Measurements from ENCODE around the gene TUBA4B. TPM values are rescaled to one million over a fixed set of nuclear protein-coding genes. Genes with fewer than 3 reads are reported as not detected.

TUBA4B gene
- total and polyA plus RNA-seq, 4 donors: 0.28 TPM; not detected in 3

DNA sequence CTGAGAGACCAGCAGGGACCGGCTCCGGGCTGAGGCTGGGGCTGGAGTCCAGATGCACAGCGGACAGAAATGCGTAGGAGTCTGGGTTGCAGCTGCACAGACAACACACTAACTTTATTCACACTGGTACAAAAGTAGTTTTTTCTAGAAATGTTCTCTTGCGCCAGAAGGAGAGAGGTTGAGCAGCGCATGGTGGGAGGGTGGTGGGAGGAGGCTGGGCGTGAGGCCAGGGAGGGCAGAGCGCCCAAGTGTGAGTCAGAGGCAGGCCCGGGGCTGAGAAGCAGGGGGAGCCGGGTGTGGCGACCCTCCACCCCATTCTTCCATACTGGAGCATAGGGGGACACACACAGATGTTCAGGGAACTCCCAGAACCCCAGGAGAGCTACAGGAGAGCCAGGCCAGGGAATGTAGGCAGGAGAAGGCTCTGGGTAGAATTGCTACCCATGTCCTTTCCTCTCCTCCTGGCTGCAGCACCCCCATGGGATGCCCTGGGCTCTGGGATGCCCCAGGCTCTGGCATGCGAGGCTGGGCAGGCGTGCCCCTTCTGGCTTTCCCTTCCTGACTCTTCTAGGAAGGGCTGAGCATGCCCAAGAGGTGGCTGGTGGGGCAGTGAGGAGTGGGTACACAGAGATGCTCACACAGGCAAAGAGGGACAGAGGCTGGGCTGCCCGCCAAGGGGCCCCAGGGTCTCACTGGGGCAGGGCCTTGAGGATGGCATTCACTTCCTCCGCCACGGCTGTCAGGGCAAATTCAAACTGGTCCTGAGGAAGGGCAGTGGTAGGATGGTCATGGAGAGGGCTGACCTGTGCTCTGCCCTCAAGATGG, 36.7 kb downstream of the TUBA4B start:
- Histone ChIP-seq H3K27ac (ENCODE audit: low read depth in 1 of 2, low read length in 2 of 2) (peak overlapping the region in 1 of 2 donors; percentile 54), H3K36me3 (ENCODE audit: control insufficient read depth in 1 of 2, insufficient read depth in 2 of 2, low read length in 1 of 2) (peaks cover 0 to 3% of the 10 kb centered on the region in 2 donors), H3K27me3 (ENCODE audit: control insufficient read depth in 1 of 2, insufficient read depth in 2 of 2, low read length in 1 of 2) (no peaks in the 10 kb centered on the region), H3K4me3 (ENCODE audit: low read length in 2 of 2) (no peak overlapping the region), H3K4me1 (ENCODE audit: control insufficient read depth in 1 of 2, insufficient read depth in 2 of 2, low read length in 2 of 2) (no peaks in the 10 kb centered on the region), H3K9me3 (ENCODE audit: control insufficient read depth, low read length) (no peaks in the 10 kb centered on the region)
- 12 to 14% methylated on average over 16 of the region's 16 CpGs for WGBS, 2 donors
- ATAC-seq (ENCODE audit: low FRiP score) (peak; percentile 87), DNase-seq (peak; percentile 83 to 94)
- intact Hi-C loops (cut with DNase I): loop anchor here (1.0 to 5.0 kb wide), 2 partner anchors 10 to 42 kb away; partner anchors contain the start of genes DNAJB2 (in 1 of the 2), GLB1L (in 1 of the 2) and STK16 (in 1 of the 2)

DNA sequence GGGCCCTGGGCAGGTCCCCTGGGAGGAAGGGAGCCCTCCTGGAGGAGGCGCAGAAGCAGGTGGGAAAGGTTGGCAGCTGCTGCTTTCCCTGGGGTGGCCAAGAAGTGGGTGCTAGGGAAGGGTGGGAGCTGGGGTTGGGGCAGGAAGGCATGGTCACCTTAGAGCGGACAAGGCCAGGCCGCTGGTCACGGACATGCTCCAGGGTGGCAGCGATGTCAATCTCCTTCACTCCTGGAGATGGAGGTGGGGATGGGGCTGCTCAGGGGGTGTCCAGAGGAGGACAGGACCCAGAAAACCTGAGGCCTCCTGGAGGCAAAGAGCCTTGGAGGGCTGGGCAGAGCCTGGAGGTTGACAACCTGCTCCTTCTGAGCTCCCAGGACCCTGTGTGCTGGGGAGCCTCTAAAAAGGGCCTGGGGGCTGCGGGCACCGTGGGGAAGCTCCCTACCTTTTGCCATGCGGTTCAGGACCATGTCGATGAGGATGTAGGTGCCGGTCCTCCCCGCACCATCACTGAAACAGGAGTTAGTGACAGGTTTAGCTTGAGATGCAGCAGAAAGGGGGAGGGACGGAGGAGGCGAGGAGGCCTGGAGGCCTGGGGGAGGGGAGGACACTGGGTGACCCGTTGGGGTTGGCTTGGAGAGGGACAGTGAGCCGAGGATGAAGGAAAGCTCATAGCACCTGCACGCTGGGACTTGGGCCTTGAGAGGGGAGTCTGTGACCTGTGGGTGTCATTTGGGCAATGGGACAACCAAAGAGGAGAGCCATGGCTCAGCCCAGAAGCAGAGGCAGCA, 37.5 kb downstream of the TUBA4B start:
- no peak for ATAC-seq (ENCODE audit: low FRiP score)
- WGBS, 2 donors: 91% methylated on average over 16 of the region's 16 CpGs
- Histone ChIP-seq H3K4me3 (ENCODE audit: low read length in 2 of 2) (no peak overlapping the region), H3K4me1 (ENCODE audit: control insufficient read depth in 1 of 2, insufficient read depth in 2 of 2, low read length in 2 of 2) (no peaks in the 10 kb centered on the region), H3K36me3 (ENCODE audit: control insufficient read depth in 1 of 2, insufficient read depth in 2 of 2, low read length in 1 of 2) (no peaks in the 10 kb centered on the region), H3K27ac (ENCODE audit: low read depth in 1 of 2, low read length in 2 of 2) (peak overlapping the region in 1 of 2 donors; percentile 54), H3K9me3 (ENCODE audit: control insufficient read depth, low read length) (no peaks in the 10 kb centered on the region), H3K27me3 (ENCODE audit: control insufficient read depth in 1 of 2, insufficient read depth in 2 of 2, low read length in 1 of 2) (no peaks in the 10 kb centered on the region)
- peak in 1 of 2 donors; percentile 67 for DNase-seq
- intact Hi-C loops (cut with DNase I): loop anchor here in 1 of 2 donors (5.0 kb wide), 1 partner anchor 43 kb away; the partner anchor contains the start of genes GLB1L and STK16

DNA sequence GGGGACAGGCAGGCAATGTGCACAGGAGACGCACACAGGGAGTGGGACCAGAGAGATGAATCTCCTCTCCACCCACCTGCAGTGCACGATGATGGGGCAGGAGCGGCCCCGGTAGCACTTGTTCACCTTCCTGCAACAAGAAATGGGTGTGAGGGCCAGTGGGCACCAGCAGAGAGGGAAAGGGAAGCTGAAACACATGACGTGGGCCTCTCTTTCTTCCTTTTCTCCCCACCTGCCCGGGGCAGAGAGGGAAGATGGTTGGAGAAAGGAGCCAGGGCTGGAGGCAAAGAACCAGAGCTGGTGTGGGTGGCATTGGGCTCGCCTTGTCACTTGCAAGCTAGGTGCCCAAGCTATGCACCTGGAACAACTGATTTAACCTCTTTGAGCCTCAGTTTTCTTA, 38.4 kb downstream of the TUBA4B start:
- Histone ChIP-seq H3K4me1 (ENCODE audit: control insufficient read depth in 1 of 2, insufficient read depth in 2 of 2, low read length in 2 of 2) (no peaks in the 10 kb centered on the region), H3K27me3 (ENCODE audit: control insufficient read depth in 1 of 2, insufficient read depth in 2 of 2, low read length in 1 of 2) (no peaks in the 10 kb centered on the region), H3K36me3 (ENCODE audit: control insufficient read depth in 1 of 2, insufficient read depth in 2 of 2, low read length in 1 of 2) (no peaks in the 10 kb centered on the region), H3K27ac (ENCODE audit: low read depth in 1 of 2, low read length in 2 of 2) (no peak overlapping the region), H3K9me3 (ENCODE audit: control insufficient read depth, low read length) (no peaks in the 10 kb centered on the region), H3K4me3 (ENCODE audit: low read length in 2 of 2) (no peak overlapping the region)
- DNase-seq (peak in 1 of 2 donors; percentile 55), ATAC-seq (ENCODE audit: low FRiP score) (no peak)
- intact Hi-C loops (cut with DNase I): loop anchor here in 1 of 2 donors (5.0 kb wide), 1 partner anchor 44 kb away; the partner anchor contains the start of genes GLB1L and STK16
- WGBS, 2 donors: 83 to 92% methylated on average over 7 of the region's 7 CpGs

DNA sequence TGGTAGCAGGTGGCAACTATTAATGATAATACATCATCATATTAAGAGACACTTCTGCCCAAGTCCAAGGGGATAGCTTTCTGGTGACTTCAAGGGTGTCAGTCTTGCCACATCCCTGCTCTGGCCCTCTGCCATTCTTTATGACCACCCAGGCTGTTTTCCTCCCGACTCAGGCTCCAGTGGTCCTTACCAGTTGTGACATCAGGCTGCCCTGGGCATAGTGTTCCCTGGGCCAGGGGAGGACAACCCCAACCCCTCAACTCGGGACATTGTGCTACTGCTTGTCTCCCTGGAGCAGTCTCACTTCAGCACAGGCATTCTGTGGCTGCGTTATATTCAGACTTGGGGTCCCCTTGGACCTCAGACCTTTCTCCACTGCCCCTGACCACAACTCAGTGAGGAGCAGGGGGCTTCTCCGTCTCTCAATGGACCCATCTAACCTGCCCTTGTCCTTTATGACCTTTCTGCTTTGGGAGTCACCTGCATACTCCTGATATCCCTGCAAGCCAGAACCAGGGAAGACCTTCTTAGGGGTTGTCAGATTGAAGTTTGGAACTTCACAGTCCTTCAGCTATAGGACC, 39.0 kb downstream of the TUBA4B start:
- no peaks in the 10 kb centered on the region for H3K9me3 ChIP-seq (ENCODE audit: control insufficient read depth, low read length)
- intact Hi-C loops (cut with DNase I): loop anchor here in 1 of 2 donors (5.0 kb wide), 1 partner anchor 45 kb away; the partner anchor contains the start of genes GLB1L and STK16
- H3K4me1 ChIP-seq (ENCODE audit: control insufficient read depth in 1 of 2, insufficient read depth in 2 of 2, low read length in 2 of 2): no peaks in the 10 kb centered on the region
- no peaks in the 10 kb centered on the region for H3K27me3 ChIP-seq (ENCODE audit: control insufficient read depth in 1 of 2, insufficient read depth in 2 of 2, low read length in 1 of 2)
- no peak overlapping the region for H3K27ac ChIP-seq (ENCODE audit: low read depth in 1 of 2, low read length in 2 of 2)
- WGBS, 2 donors: 78 to 81% methylated on average over 4 of the region's 4 CpGs
- peak in 1 of 2 donors; percentile 48 for DNase-seq
- no peak overlapping the region for H3K4me3 ChIP-seq (ENCODE audit: low read length in 2 of 2)
- ATAC-seq (ENCODE audit: low FRiP score): no peak
- H3K36me3 ChIP-seq (ENCODE audit: control insufficient read depth in 1 of 2, insufficient read depth in 2 of 2, low read length in 1 of 2): no peaks in the 10 kb centered on the region

DNA sequence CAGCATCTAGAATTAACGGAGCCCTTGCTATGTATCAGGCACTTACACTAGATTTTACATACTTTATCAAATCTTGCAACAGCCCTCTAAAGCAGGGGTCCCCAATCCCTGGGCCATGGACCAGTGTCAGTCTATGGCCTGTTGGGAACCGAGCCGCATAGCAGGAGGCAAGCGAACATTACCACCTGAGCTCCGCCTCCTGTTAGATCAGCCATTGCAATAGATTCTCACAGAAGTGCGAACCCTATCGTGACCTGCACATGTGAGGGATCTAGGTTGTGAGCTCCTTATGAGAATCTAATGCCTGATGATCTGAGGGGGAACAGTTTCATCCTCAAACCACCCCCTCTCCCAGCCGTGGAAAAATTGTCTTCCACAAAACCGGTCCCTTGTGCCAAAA, 39.6 kb downstream of the TUBA4B start:
- DNase-seq: no peak
- no peak for ATAC-seq (ENCODE audit: low FRiP score)
- Histone ChIP-seq H3K27ac (ENCODE audit: low read depth in 1 of 2, low read length in 2 of 2) (no peak overlapping the region), H3K4me1 (ENCODE audit: control insufficient read depth in 1 of 2, insufficient read depth in 2 of 2, low read length in 2 of 2) (no peaks in the 10 kb centered on the region), H3K27me3 (ENCODE audit: control insufficient read depth in 1 of 2, insufficient read depth in 2 of 2, low read length in 1 of 2) (no peaks in the 10 kb centered on the region), H3K4me3 (ENCODE audit: low read length in 2 of 2) (no peak overlapping the region), H3K36me3 (ENCODE audit: control insufficient read depth in 1 of 2, insufficient read depth in 2 of 2, low read length in 1 of 2) (no peaks in the 10 kb centered on the region), H3K9me3 (ENCODE audit: control insufficient read depth, low read length) (no peaks in the 10 kb centered on the region)
- 89 to 92% methylated on average over 9 of the region's 9 CpGs for WGBS, 2 donors
- intact Hi-C loops (cut with DNase I): loop anchor here in 1 of 2 donors (5.0 kb wide), 1 partner anchor 45 kb away; the partner anchor contains the start of genes GLB1L and STK16

DNA sequence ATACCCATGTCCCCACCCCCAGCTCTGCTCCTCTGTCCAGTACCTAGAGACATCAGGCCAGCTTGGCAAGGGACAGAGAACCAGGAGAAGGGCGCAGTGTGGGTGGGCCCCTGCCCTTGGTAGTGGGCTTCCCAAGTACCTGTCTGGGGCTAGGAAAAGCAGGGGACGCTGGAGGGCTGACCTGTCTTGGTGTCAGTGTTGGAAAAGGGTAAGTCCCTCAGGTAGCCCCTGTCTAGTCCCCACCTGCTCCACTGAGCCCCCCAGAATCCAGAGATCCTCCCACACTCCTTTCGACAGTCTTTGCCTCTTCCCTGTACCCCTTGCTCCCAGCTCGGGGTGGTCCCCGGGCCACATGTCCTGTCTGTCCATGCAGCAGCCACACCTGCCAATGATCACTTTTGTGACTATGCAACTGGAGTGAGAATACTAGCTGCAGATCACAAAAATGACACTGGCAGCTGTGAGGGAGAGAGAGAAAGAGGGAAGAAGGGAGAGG, 40.7 kb downstream of the TUBA4B start:
- WGBS, 2 donors: 81% methylated on average over 5 of the region's 5 CpGs
- no peaks in the 10 kb centered on the region for H3K4me1 ChIP-seq (ENCODE audit: control insufficient read depth in 1 of 2, insufficient read depth in 2 of 2, low read length in 2 of 2)
- DNase-seq: peak in 1 of 2 donors; percentile 65
- H3K27me3 ChIP-seq (ENCODE audit: control insufficient read depth in 1 of 2, insufficient read depth in 2 of 2, low read length in 1 of 2): no peaks in the 10 kb centered on the region
- H3K36me3 ChIP-seq (ENCODE audit: control insufficient read depth in 1 of 2, insufficient read depth in 2 of 2, low read length in 1 of 2): no peaks in the 10 kb centered on the region
- intact Hi-C loops (cut with DNase I): loop anchor here (1.0 to 5.0 kb wide), 4 partner anchors 15 to 133 kb away; partner anchors contain the start of genes GLB1L (in 1 of the 2), NHEJ1 (in 1 of the 2), STK16 (in 1 of the 2) and TUBA4A (in 1 of the 2)
- no peak overlapping the region for H3K4me3 ChIP-seq (ENCODE audit: low read length in 2 of 2)
- ATAC-seq (ENCODE audit: low FRiP score): no peak
- no peaks in the 10 kb centered on the region for H3K9me3 ChIP-seq (ENCODE audit: control insufficient read depth, low read length)
- no peak overlapping the region for H3K27ac ChIP-seq (ENCODE audit: low read depth in 1 of 2, low read length in 2 of 2)

DNA sequence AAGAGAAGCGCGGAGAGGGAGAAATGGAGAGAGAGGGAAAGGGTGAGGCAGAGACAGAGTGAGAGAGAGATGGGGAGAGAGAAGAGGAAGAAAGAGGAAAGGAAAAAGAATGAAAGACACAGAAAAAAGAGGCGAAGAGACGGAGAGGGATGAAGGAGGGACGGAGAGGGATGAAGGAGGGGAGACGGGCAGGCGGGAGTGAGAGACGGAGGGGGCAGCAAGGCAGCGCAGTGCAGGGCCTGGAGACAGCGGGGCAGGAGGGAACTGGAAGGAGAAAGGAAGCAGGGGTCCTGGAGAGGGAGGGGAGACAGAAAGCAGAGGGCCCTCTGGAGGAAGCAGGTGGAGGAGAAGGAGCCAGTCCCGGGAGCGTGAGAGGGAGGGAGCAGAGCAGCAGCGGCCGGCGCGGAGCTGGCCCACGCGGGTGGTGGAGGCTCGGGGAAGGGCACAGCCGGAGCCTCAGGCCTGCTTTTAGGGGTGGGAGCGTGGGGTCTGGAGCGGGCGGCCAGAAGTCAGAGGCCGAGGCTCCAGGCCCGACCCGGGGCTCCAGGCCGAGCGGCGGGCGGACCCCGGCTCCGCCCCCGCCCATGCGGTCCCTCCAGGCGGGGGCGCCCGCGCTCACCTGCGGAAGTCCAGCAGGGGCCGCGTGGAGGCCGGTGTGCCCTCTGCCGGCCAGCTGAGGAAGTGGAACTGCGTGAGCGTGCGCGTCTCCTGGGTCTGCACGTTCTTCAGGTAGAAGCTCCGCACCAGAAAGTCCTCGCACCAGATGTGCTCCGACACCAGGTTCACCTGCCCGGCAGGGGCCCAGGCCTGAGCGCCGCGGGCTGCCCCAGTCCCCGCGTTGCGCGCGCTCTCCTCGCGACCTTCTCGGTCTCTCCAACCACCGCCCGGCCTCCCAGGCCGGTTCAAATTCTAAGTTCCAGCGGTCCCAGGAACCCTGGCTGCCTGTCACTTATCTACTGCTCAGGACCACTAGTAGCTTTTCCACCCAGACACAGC, 41.6 kb downstream of the TUBA4B start:
- Histone ChIP-seq H3K36me3 (ENCODE audit: control insufficient read depth in 1 of 2, insufficient read depth in 2 of 2, low read length in 1 of 2) (no peaks in the 10 kb centered on the region), H3K27ac (ENCODE audit: low read depth in 1 of 2, low read length in 2 of 2) (peak overlapping the region in 1 of 2 donors; percentile 48), H3K27me3 (ENCODE audit: control insufficient read depth in 1 of 2, insufficient read depth in 2 of 2, low read length in 1 of 2) (no peaks in the 10 kb centered on the region), H3K4me3 (ENCODE audit: low read length in 2 of 2) (peak overlapping the region; percentile 32 to 60), H3K4me1 (ENCODE audit: control insufficient read depth in 1 of 2, insufficient read depth in 2 of 2, low read length in 2 of 2) (no peaks in the 10 kb centered on the region), H3K9me3 (ENCODE audit: control insufficient read depth, low read length) (no peaks in the 10 kb centered on the region)
- WGBS, 2 donors: 3 to 4% methylated on average over 51 to 67 of the region's 67 CpGs
- DNase-seq (peak; percentile 88 to 96), ATAC-seq (ENCODE audit: low FRiP score) (peak; percentile 93)
- intact Hi-C loops (cut with DNase I): loop anchor here (1.0 to 5.0 kb wide), 6 partner anchors 16 to 134 kb away; partner anchors contain the start of genes GLB1L (in 1 of the 2), NHEJ1 (in 1 of the 2), SLC23A3 (in 1 of the 2) and STK16 (in 1 of the 2)

All from aorta (tissue), 5 donors.